Measurements from ENCODE around the gene CRK.

The CRK gene

GRCh38 chr17:1455797-1456599 is at the start of gene CRK:
CRK (minus strand) TSS chr17:1456232; CDS start chr17:1456117, 115 bp downstream.
- peak; percentile 98 for DNase-seq

- DNase-seq = no peak
Measured at GRCh38 chr17:1505586-1505985, 49.6 kb upstream of the CRK start.

- no peak for DNase-seq
Measured at GRCh38 chr17:1504866-1505265, 48.8 kb upstream of the CRK start.

- DNase-seq = no peak
Measured at GRCh38 chr17:1503699-1504098, 47.7 kb upstream of the CRK start.

GRCh38 chr17:1498869-1499268 is 42.8 kb upstream of the CRK start:
- DNase-seq = no peak

- DNase-seq = no peak
Measured at GRCh38 chr17:1498233-1498632, 42.2 kb upstream of the CRK start.

GRCh38 chr17:1497831-1498230 is 41.8 kb upstream of the CRK start:
- DNase-seq = no peak

- DNase-seq = no peak
Measured at GRCh38 chr17:1496869-1497268, 40.8 kb upstream of the CRK start.

- DNase-seq = no peak
Measured at GRCh38 chr17:1495265-1495989, 39.4 kb upstream of the CRK start.

- no peak for DNase-seq
Measured at GRCh38 chr17:1494736-1495253, 38.8 kb upstream of the CRK start.

GRCh38 chr17:1494203-1494602 is 38.2 kb upstream of the CRK start:
- no peak for DNase-seq

GRCh38 chr17:1493291-1493980 is 37.4 kb upstream of the CRK start:
- no peak for DNase-seq

GRCh38 chr17:1492249-1493206 is 36.5 kb upstream of the CRK start, which contains the start of gene MYO1C:
MYO1C (minus strand) TSS chr17:1492686; CDS start chr17:1492487, 199 bp downstream.
- DNase-seq = no peak

GRCh38 chr17:1491443-1492248 is 35.6 kb upstream of the CRK start:
- peak; percentile 33 for DNase-seq

- DNase-seq = peak; percentile 20
Measured at GRCh38 chr17:1490643-1491442, 34.8 kb upstream of the CRK start.

- no peak for DNase-seq
Measured at GRCh38 chr17:1488826-1489270, 32.8 kb upstream of the CRK start.

GRCh38 chr17:1487939-1488825 is 32.1 kb upstream of the CRK start:
- peak; percentile 88 for DNase-seq

GRCh38 chr17:1486802-1487695 is 31.0 kb upstream of the CRK start:
- no peak for DNase-seq

Measured in T1000 (cell line).